GM12878 (cell line): Measurements from ENCODE around the gene ASAP3. TPM values are rescaled to one million over a fixed set of nuclear protein-coding genes. Genes with fewer than 3 reads are reported as not detected.

Experiments used
- ATAC-seq: fragments of 200-7000 bp; cut with Tn5 transposase; 3 replicates; pipeline ENCODE4 v1.9.1; 2020; ENCODE audit warnings: mild to moderate bottlenecking, moderate library complexity
- BruUV-seq: library from RNA; stranded (reverse); fragments of 400-500 nt; replicated peaks from 2 replicates; lab custom pipeline; 2021; lab: Mats Ljungman, UMichigan
- CTCF ChIA-PET: fragments of 300-600 bp; sonication (Branson Sonifier 250); formaldehyde crosslinking; extraction: SDS; loops from one replicate; lab custom pipeline; 2021; ENCODE audit warnings: inconsistent platforms; lab: Yijun Ruan, JAX
- POLR2A ChIA-PET: fragments of 350-600 bp; formaldehyde crosslinking; extraction: SDS; loops from one replicate; lab custom pipeline; 2021; ENCODE audit warnings: inconsistent platforms; lab: Charles Lee
- RAD21 ChIA-PET: fragments of 300-600 bp; sonication (Branson Sonifier 250); formaldehyde crosslinking; loops from one replicate; lab custom pipeline; 2023; ENCODE audit warnings: antibody characterized with exemption; ENCODE audit not compliant: unreplicated experiment; lab: Charles Lee
- SMC1A ChIA-PET: fragments of 300-600 bp; sonication (Branson Sonifier 250); formaldehyde crosslinking; loops from one replicate; lab custom pipeline; 2023; ENCODE audit not compliant: unreplicated experiment, uncharacterized antibody; lab: Charles Lee
- DNase-seq: peaks from one replicate; pipeline ENCODE4 v3.0.0-alpha.2; 2011; ENCODE audit warnings: low read depth, low spot score
- FAIRE-seq: peaks from 3 replicates; lab custom pipeline; 2011; peaks lifted over from hg19 to GRCh38; lab: Jason Lieb, UNC
- H2AFZ ChIP-seq: 2 replicates; pipeline ENCODE4 v1.6.0; 2011; ENCODE audit warnings: low read depth, low read length, control low read depth; ENCODE audit not compliant: control insufficient read depth
- H3K27ac ChIP-seq: 2 replicates; pipeline ENCODE4 v1.5.1; 2011; ENCODE audit warnings: control low read depth; ENCODE audit not compliant: control insufficient read depth, insufficient read depth
- H3K27me3 ChIP-seq, 2 experiments: replicated peaks in 1 of 2; 2 replicates each; pipeline versions ENCODE4 v1.6.0 to v1.6.1; 2011; ENCODE audit warnings: low read length in 1 of 2; ENCODE audit not compliant: control insufficient read depth in 2 of 2, insufficient read depth in 2 of 2
- H3K36me3 ChIP-seq, 2 experiments: 2 replicates each; pipeline ENCODE4 v1.5.1; 2011; ENCODE audit warnings: low read length in 1 of 2; ENCODE audit not compliant: control insufficient read depth in 2 of 2, insufficient read depth in 2 of 2
- H3K4me1 ChIP-seq: 2 replicates; pipeline ENCODE4 v1.6.1; 2011; ENCODE audit warnings: mild to moderate bottlenecking, low read length, moderate library complexity, mixed read lengths; ENCODE audit not compliant: control insufficient read depth, insufficient read depth
- H3K4me2 ChIP-seq: 2 replicates; pipeline ENCODE4 v1.6.0; 2011; ENCODE audit warnings: control low read depth; ENCODE audit not compliant: control insufficient read depth, insufficient read depth
- H3K4me3 ChIP-seq: fragments of 200-600 bp; sonication (generic); 2 replicates; pipeline ENCODE4 v1.5.1; 2016
- H3K79me2 ChIP-seq: 2 replicates; pipeline ENCODE4 v1.6.0; 2011; ENCODE audit warnings: low read length; ENCODE audit not compliant: control insufficient read depth, insufficient read depth
- H3K9ac ChIP-seq: 2 replicates; pipeline ENCODE4 v1.8.0; 2011; ENCODE audit warnings: low read length, control low read depth, mixed read lengths; ENCODE audit not compliant: control insufficient read depth, insufficient read depth
- H3K9me3 ChIP-seq: replicated peaks from 3 replicates; pipeline ENCODE4 v1.5.1; 2011; ENCODE audit warnings: mild to moderate bottlenecking, low read length; ENCODE audit not compliant: control insufficient read depth, insufficient read depth
- H4K20me1 ChIP-seq: 2 replicates; pipeline ENCODE4 v1.6.0; 2011; ENCODE audit not compliant: control insufficient read depth, insufficient read depth
- CHD2 ChIP-seq: IDR thresholded peaks from 2 replicates; pipeline ENCODE4 v1.6.1; 2011; ENCODE audit warnings: low read depth, low read length, improper control_type of control experiment, borderline replicate concordance
- CTCF ChIP-seq, 3 experiments: IDR thresholded peaks in 2 of 3; conservative IDR thresholded peaks in 1 of 3; 2 replicates each; pipeline ENCODE4 v1.5.1; 2011; ENCODE audit warnings: low read depth in 3 of 3, low read length in 3 of 3, mild to moderate bottlenecking in 3 of 3, control low read depth in 2 of 3, moderate library complexity in 2 of 3, inconsistent platforms in 1 of 3, mixed read lengths in 1 of 3; ENCODE audit not compliant: control insufficient read depth in 2 of 3, insufficient read depth in 1 of 3; ENCODE audit errors: extremely low read depth in 1 of 3
- E2F4 ChIP-seq: IDR thresholded peaks from 2 replicates; pipeline ENCODE4 v1.6.1; 2012; ENCODE audit warnings: low read depth, low read length, improper control_type of control experiment
- ESRRA ChIP-seq: IDR thresholded peaks from 2 replicates; pipeline ENCODE4 v1.6.1; 2012; ENCODE audit warnings: mild to moderate bottlenecking, low read length, improper control_type of control experiment
- HCFC1 ChIP-seq: fragments of 150-350 bp; IDR thresholded peaks from 2 replicates; pipeline ENCODE4 v1.6.1; 2014; ENCODE audit warnings: low read length
- JUND ChIP-seq: IDR thresholded peaks from 2 replicates; pipeline ENCODE4 v1.6.1; 2012; ENCODE audit warnings: low read depth, mild to moderate bottlenecking, low read length, improper control_type of control experiment, moderate library complexity
- SRF ChIP-seq, 2 experiments: IDR thresholded peaks; 2 replicates each; pipeline ENCODE4 v1.6.1; 2011; ENCODE audit warnings: low read depth in 2 of 2, low read length in 2 of 2, mild to moderate bottlenecking in 1 of 2, moderate library complexity in 1 of 2
- SUZ12 ChIP-seq: fragments of 200-600 bp; sonication (generic); IDR thresholded peaks from one replicate; pipeline ENCODE4 v1.6.1; 2018; ENCODE audit warnings: antibody characterized with exemption, mild to moderate bottlenecking; ENCODE audit not compliant: unreplicated experiment
- WGBS: methylation state at CpG from one replicate; pipeline ENCODE4 v1.1.6; 2016; ENCODE audit warnings: low lambda C conversion rate; ENCODE audit not compliant: insufficient replicate concordance, insufficient coverage; ENCODE audit errors: missing lambda C conversion rate; 5-methylcytosine and 5-hydroxymethylcytosine counted together
- in situ Hi-C: fragments of 300-500 bp; cut with MboI; formaldehyde crosslinking; loops from 9 replicates; pipeline ENCODE4 v1.14.3; 2018; ENCODE audit warnings: mixed read lengths
- intact Hi-C: fragments of 100-400 bp; cut with micrococcal nuclease; formaldehyde crosslinking; loops from one replicate; pipeline ENCODE4 v1.14.2; 2022; ENCODE audit not compliant: unreplicated experiment
- polyA plus RNA-seq, 11 experiments: library from polyadenylated mRNA; depleted of rRNA in 4 of 11; unstranded in 6 of 11; stranded (reverse) in 5 of 11; fragments of >200 nt; fragmentation: Nextera tagmentation in 4 of 11; fragmentation: Illumina TruSeq in 1 of 11; extraction: Ambion mirVana in 4 of 11; extraction: Trizol in 1 of 11; gene quantifications; 1 replicate in 1 of 11; 2 replicates in 10 of 11; pipeline versions ENCODE4 v1.2.1 to v1.2.3, GENCODE V29; 2011 to 2016; ENCODE audit warnings: inconsistent platforms in 2 of 11, missing spikeins in 2 of 11, low read depth in 1 of 11
- total RNA-seq, 4 experiments: library from RNA; depleted of rRNA in 3 of 4; stranded (reverse); fragments of >200 nt in 3 of 4; fragmentation: Illumina TruSeq in 1 of 4; extraction: Trizol in 1 of 4; gene quantifications; 2 replicates each; pipeline versions ENCODE4 v1.2.1 to v1.2.3, GENCODE V29; 2013 to 2021
- TF ChIP-seq, protein P1 (sequence below): fragments of 150-350 bp; IDR thresholded peaks from 2 replicates; pipeline ENCODE4 v1.6.1; 2016; ENCODE audit warnings: low read depth, low read length

Gene ASAP3
- total and polyA plus RNA-seq, 10 of the 15 experiments (the other 5 are each of a cell fraction or from before 2014, with no cell fraction given): 0.04 to 0.92 (median 0.34) TPM; not detected in 1

GRCh38 chr1:23489842-23490241 lies 5.9 kb upstream of the ASAP3 start:
- intact Hi-C loops (no loop called here), in situ Hi-C loops (no loop called here)
- Histone ChIP-seq H3K4me2 (no peak overlapping the region), H3K27me3 (peaks cover 0 to 3% of the 10 kb centered on the region in 2 experiments; a peak in 1 of 4 replicates), H3K9me3 (no peaks in the 10 kb centered on the region), H3K4me1 (no peaks in the 10 kb centered on the region; the same call in 1 of the 2 replicates), H3K36me3 (no peaks in the 10 kb centered on the region), H4K20me1 (no peaks in the 10 kb centered on the region; the same call in 1 of the 2 replicates), H3K9ac (no peak overlapping the region), H3K27ac (no peak overlapping the region), H3K4me3 (no peak overlapping the region), H3K79me2 (no peaks in the 10 kb centered on the region), H2AFZ (no peak overlapping the region)
- BruUV-seq: no TSS peak
- ATAC-seq: no peak
- DNase-seq: no peak
- ChIA-PET SMC1A (interaction anchor here (1.0 kb wide), 1 partner anchor 148 kb away, joined by 4 read pairs; no protein-coding TSS in a partner anchor), POLR2A (interaction anchor here (0.6 kb wide), 2 partner anchors 13 to 49 kb away, joined by 9 to 10 read pairs; no protein-coding TSS in a partner anchor), RAD21 (interaction anchor here (0.6 to 1.5 kb wide), 3 partner anchors 41 to 172 kb away, joined by 3 read pairs; partner anchors contain the start of gene E2F2), CTCF (interaction anchor here (1.3 to 1.7 kb wide), 3 partner anchors 8 to 147 kb away, joined by 4 to 5 read pairs (median 4); no protein-coding TSS in a partner anchor)
- 28% methylated on average over 5 of the region's 5 CpGs for WGBS
- TF ChIP-seq HCFC1 (no peak), SRF (IDR thresholded peaks at IDR 0.05; ENCODE audit: low read depth in 2 of 2, low read length in 2 of 2) (no peak), ESRRA (no peak), JUND (no peak)
- FAIRE-seq: no peak

- SMC1A ChIA-PET: interaction anchor here (2.0 kb wide), 1 partner anchor 12 kb away, joined by 9 read pairs; no protein-coding TSS in a partner anchor
- FAIRE-seq (no peak), DNase-seq (no peak), ATAC-seq (no peak)
- Histone ChIP-seq H3K4me2 (peak overlapping the region; percentile 62; the same call in 1 of the 2 replicates), H4K20me1 (no peaks in the 10 kb centered on the region; the same call in 1 of the 2 replicates), H3K27me3 (peaks cover 6 to 14% of the 10 kb centered on the region in 2 experiments), H3K9ac (no peak overlapping the region), H2AFZ (peak overlapping the region; percentile 17; the same call in 1 of the 2 replicates), H3K4me3 (no peak overlapping the region), H3K79me2 (no peaks in the 10 kb centered on the region), H3K9me3 (no peaks in the 10 kb centered on the region), H3K36me3 (no peaks in the 10 kb centered on the region), H3K27ac (no peak overlapping the region), H3K4me1 (peaks cover 15% of the 10 kb centered on the region)
- intact Hi-C loops: no loop called here
- in situ Hi-C loops: no loop called here
- POLR2A ChIA-PET: interaction anchor here (0.7 kb wide), 1 partner anchor 80 kb away, joined by 3 read pairs; no protein-coding TSS in a partner anchor
- CTCF ChIA-PET: interaction anchor here (1.4 to 3.7 kb wide), 2 partner anchors 12 to 55 kb away, joined by 5 to 19 read pairs; no protein-coding TSS in a partner anchor
- RAD21 ChIA-PET: interaction anchor here (3.2 kb wide), 1 partner anchor 13 kb away, joined by 16 read pairs; no protein-coding TSS in a partner anchor
- 49% methylated on average over 7 of the region's 7 CpGs for WGBS
- BruUV-seq: no TSS peak
- TF ChIP-seq CTCF (IDR thresholded peaks at IDR 0.05 in 2 of 3, conservative IDR thresholded peaks at IDR 0.05 in 1 of 3; ENCODE audit: control insufficient read depth in 2 of 3, extremely low read depth in 1 of 3, insufficient read depth in 1 of 3, low read depth in 3 of 3, low read length in 3 of 3) (no peak), CHD2 (no peak), SUZ12 (no peak), E2F4 (no peak)
- TF ChIP-seq, protein P1, sequence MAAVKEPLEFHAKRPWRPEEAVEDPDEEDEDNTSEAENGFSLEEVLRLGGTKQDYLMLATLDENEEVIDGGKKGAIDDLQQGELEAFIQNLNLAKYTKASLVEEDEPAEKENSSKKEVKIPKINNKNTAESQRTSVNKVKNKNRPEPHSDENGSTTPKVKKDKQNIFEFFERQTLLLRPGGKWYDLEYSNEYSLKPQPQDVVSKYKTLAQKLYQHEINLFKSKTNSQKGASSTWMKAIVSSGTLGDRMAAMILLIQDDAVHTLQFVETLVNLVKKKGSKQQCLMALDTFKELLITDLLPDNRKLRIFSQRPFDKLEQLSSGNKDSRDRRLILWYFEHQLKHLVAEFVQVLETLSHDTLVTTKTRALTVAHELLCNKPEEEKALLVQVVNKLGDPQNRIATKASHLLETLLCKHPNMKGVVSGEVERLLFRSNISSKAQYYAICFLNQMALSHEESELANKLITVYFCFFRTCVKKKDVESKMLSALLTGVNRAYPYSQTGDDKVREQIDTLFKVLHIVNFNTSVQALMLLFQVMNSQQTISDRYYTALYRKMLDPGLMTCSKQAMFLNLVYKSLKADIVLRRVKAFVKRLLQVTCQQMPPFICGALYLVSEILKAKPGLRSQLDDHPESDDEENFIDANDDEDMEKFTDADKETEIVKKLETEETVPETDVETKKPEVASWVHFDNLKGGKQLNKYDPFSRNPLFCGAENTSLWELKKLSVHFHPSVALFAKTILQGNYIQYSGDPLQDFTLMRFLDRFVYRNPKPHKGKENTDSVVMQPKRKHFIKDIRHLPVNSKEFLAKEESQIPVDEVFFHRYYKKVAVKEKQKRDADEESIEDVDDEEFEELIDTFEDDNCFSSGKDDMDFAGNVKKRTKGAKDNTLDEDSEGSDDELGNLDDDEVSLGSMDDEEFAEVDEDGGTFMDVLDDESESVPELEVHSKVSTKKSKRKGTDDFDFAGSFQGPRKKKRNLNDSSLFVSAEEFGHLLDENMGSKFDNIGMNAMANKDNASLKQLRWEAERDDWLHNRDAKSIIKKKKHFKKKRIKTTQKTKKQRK: no peak
Observed at GRCh38 chr1:23485002-23485332, 988 bp upstream of the ASAP3 start.
